PC-3 (cell line): ENCODE data around the gene UCP2.

Experiments used
- EZH2 ChIP-seq: fragments of 300-600 bp; sonication (generic); IDR thresholded peaks from one replicate; pipeline ENCODE4 v1.6.1; 2017; ENCODE audit warnings: antibody characterized with exemption, mild to moderate bottlenecking, low read length; ENCODE audit not compliant: unreplicated experiment
- EZH2phosphoT487 ChIP-seq: fragments of 300-600 bp; sonication (generic); IDR thresholded peaks from 2 replicates; pipeline ENCODE4 v1.6.1; 2018; ENCODE audit warnings: mild to moderate bottlenecking, antibody characterized with exemption, low read length, borderline replicate concordance
- TF ChIP-seq, protein P1 (sequence below): fragments of 300-600 bp; sonication (generic); conservative IDR thresholded peaks from 2 replicates; pipeline ENCODE4 v1.5.1; 2017; ENCODE audit warnings: antibody characterized with exemption, low read depth, mild to moderate bottlenecking, low read length

DNA sequence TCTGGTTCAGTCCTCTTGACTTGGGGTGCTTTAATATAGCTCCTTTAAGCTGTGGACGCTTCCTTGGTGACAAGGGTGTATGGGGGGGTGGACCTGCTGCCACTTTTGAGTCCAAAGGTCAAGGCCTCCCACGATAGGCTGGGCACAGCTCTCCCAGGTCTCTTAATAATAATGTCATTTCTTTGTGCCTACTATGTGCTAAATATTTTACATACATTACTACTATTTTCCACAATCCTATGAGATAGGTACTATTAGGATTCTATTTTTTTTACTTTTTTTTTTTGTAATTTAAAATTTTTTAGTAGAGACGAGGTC lies 26.5 kb upstream of the UCP2 start:
- TF ChIP-seq, protein P1, sequence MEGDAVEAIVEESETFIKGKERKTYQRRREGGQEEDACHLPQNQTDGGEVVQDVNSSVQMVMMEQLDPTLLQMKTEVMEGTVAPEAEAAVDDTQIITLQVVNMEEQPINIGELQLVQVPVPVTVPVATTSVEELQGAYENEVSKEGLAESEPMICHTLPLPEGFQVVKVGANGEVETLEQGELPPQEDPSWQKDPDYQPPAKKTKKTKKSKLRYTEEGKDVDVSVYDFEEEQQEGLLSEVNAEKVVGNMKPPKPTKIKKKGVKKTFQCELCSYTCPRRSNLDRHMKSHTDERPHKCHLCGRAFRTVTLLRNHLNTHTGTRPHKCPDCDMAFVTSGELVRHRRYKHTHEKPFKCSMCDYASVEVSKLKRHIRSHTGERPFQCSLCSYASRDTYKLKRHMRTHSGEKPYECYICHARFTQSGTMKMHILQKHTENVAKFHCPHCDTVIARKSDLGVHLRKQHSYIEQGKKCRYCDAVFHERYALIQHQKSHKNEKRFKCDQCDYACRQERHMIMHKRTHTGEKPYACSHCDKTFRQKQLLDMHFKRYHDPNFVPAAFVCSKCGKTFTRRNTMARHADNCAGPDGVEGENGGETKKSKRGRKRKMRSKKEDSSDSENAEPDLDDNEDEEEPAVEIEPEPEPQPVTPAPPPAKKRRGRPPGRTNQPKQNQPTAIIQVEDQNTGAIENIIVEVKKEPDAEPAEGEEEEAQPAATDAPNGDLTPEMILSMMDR: no peak
- TF ChIP-seq EZH2phosphoT487 (no peak), EZH2 (no peak)
